Mucosa of gallbladder (tissue), 1 donor: ENCODE results near the gene SRRM2. TPM values are rescaled to one million over a fixed set of nuclear protein-coding genes. Genes with fewer than 3 reads are reported as not detected.
"Not testable (repeated sequence)": the region's sequence is repeated elsewhere in the genome, so short reads cannot be mapped to it uniquely, and the experiment has no call there.

ENCODE experiments used
- DNase-seq: peaks from one replicate; pipeline ENCODE4 v3.0.0-alpha.2; 2020; ENCODE audit warnings: low spot score
- total RNA-seq: library from RNA; stranded (reverse); gene quantifications from one replicate; pipeline ENCODE4 v1.2.1, GENCODE V29; 2021
- donor health status: DM: no; HTN: no; CAD: no.

SRRM2 gene
- total RNA-seq, 1 donor from 2014 or later, result 677 TPM

DNA sequence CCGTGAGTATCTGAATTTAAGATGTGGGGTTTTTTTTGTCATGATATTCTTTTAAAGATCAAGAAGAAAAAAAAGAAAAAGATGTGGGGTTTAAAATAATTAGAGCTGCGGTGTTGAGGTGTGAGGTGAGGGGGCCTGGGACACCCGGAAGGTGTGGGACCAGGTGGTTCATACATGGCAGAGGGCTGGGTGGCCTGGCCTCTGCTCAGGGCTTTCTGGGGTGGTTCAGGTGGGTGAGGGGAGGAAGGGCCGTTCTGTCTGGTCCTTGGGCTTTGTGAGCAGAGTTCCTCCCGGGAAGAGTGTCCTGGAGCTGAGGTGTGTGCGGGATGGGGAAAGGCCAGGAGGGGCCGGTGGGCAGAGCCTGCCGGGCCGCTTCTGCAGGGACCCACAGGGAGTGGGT, 37.4 kb upstream of the SRRM2 start:
- no peak for DNase-seq

- DNase-seq, result peak; percentile 62
Measured at GRCh38 chr16:2715519-2715918, 36.9 kb upstream of the SRRM2 start.

- DNase-seq, result no peak
Measured at GRCh38 chr16:2715966-2716885, 36.2 kb upstream of the SRRM2 start.

GRCh38 chr16:2716948-2717347, 35.5 kb upstream of the SRRM2 start:
- DNase-seq, result no peak

GRCh38 chr16:2717383-2718263, 34.8 kb upstream of the SRRM2 start:
- no peak for DNase-seq

DNA sequence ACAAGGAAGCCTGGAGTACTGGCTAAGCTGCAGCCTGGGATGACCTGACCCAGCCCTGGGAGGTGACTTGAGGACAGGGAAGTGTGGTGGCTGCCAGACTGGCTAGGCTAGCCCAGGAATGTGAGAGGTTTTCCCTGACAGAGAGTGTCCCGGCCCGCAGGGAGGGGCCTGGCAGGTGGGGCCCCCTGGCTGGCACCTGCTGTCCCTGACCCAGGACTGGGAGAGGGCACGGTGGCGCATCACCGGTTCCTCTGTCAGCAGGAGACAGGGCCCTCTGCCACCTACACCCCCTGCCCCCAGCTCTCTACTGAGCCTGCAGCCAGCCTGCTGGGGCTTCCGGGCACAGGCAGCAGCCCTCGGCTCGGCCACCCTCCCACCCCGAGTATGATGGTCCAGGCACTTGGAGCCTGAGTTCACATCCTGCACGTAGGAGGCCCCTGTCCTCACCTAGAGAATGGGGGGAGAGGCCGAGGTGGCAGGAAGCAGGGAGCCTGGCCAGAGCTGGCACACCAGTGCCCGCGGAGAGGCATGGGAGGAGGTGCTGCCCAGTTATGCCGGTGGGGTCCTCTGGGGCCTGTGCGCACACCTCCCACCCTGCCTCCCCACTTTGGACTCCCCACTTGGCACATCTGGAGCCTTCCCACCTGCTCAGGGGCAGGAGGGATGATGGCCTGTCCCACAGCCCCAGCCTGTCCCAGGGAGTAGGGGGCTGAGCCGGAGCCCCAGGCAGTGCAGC, 32.9 kb upstream of the SRRM2 start:
- DNase-seq, result peak; percentile 41

DNA sequence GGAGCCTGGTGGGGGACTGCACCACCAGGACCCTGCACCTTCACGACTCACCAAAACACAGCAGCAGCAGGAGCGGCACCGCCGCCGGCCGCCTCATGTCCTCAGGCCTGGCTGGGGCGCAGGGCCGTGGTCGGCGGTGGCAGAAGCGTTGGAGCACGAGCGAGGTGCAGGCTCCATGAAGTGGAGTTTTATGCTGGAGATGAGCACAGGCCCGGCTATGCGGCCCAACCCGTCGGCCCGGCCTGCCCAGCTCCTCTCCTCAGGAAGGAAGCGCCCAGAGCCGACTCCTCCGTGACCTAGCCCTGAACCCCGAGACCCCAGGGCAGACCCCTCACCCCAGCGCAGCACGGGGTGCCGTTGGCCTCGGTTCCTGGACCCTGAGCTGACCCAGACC, 32.4 kb upstream of the SRRM2 start, which contains the start of gene PRSS27:
Gene PRSS27, minus strand, starts transcription at position 161 of the 394 bp plus-strand sequence. Its CDS starts 64 bp downstream, at position 97.
- no peak for DNase-seq

- DNase-seq, result peak; percentile 56
Measured at GRCh38 chr16:2720719-2721633, 31.5 kb upstream of the SRRM2 start.

GRCh38 chr16:2721634-2722173, 30.7 kb upstream of the SRRM2 start:
- not testable (repeated sequence) for DNase-seq

DNA sequence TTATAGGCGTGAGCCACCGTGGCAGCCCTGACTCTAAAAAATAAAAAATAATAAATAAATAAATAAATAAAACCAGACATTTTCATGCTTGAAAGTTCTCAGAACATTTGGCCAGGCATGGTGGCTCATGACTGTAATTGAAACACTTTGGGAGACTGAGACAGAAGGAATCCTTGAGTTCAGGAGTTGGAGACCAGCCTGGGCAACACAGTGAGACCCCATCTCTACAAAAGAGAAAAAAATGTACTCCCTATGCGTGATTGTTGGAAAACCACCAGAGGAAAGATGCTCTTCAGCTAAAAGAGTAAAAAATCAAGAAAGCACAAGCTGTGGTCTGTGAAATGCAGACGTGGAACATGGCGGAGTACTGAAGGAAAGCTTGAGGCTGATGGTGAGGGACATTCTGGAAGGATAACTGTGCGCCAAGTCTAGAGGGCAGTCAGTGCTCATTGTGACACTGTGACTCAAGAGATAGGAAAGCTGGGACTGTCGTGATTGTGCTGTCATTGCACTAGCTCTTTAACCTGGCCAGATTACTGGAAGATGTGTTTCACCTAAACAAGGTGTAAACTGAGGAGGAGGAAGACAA, 28.3 kb upstream of the SRRM2 start:
- no peak for DNase-seq

GRCh38 chr16:2724816-2725348, 27.6 kb upstream of the SRRM2 start:
- DNase-seq, result no peak

GRCh38 chr16:2726923-2727322, 25.5 kb upstream of the SRRM2 start:
- DNase-seq, result no peak

GRCh38 chr16:2728034-2728433, 24.4 kb upstream of the SRRM2 start:
- DNase-seq, result no peak

- no peak for DNase-seq
Measured at GRCh38 chr16:2734844-2735515, 17.5 kb upstream of the SRRM2 start.

DNA sequence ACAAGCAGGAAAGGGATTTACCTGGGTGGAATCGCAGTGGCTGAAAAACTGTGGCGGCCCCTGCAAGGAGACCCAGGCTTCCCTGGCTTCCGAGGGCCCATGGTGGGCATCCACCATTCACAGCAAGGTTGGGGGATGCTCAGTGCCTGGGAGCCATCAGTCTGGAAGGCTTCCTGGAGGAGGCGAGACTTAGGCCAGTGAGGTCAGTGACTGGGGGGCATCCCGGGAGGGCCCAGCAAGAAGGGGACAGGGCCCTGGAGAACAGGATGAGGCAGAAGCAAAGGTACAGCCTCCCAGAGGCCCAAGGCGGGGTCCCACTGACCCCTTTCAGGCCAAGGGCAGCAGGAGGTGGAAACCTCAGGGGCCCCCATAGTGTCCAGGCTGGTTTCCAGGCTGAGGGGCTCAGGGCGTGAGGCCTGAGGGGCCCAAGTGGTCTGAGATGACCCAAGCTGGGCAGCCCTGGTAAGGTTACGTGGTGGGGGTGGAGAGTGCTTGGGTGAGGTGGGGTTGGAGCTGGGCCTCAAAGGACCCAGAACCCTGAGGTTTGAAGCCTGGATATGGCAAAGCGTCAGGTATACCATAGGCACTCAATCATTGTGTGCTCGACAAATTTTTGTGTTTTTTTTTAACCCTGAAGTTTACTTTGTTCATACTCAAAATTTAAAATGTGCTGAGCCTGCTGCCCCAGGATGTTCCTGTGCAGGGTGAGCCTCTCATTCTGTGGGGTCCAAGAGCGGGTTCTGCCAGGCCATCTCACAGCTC, 15.8 kb upstream of the SRRM2 start:
- DNase-seq, result no peak

DNA sequence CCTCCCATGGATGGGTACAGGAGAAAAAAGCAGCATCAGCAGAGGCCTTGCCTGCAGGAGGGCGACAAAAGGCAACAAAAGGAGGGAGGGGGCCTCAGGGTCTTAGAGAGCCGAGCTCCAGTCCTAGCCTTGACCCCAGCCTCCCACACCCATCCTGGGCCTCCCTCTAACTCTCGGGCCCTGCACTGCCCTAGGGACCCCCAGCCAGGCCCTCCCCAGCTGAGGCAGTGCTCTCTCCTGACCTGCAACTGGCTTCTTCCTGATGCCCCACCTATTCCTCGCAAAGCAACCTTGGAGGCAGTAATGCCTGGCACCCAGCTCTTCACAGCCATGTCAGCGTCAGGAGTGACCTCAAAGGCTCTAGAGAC, 15.2 kb upstream of the SRRM2 start:
- DNase-seq, result no peak

DNA sequence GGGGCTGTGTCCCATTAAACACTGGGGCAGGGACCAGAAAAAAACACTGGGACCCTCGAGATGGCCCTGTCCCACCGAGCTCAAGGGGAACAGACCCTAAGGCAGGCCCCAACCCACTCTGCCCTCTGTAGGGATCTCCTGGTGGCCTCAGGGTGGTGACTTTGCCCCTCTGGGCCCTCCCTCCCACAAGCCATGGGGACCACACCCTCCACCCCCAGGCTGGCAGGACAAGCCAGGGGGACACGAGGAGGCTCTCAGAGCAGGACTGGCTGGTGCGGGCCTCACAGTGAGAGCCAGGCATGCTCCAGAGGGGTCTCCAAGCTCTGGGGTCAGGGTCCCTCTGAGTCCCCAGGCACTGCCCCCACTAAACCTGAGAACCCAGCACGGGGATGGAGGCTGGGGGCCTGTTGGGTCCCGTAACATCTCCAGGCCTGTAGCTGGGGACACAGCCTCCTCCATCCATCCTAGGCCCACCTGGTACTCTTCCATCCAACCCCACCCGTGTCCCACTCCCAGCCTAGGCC, 14.5 kb upstream of the SRRM2 start:
- DNase-seq, result no peak

DNA sequence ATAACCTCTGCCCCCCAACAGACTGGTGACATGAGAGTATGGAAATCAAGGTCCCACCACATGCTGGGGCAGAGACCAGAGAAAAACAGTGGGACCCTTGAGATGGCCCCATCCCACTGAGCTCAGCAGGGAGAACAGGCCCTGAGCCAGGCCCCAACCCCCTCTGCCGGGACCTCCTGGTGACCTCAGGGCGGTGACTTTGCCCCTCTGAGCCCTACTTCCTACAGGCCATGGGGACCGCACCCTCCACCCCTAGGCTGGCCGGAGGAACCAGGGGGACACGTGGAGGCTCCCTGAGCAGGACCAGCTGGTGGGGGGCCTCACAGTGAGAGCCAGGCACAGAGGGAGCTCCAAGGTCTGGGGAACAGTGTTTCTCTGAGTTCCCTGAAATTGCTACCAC, 13.8 kb upstream of the SRRM2 start:
- no peak for DNase-seq
